ENCODE measurements around the gene INSYN1.
A peak's percentile ranks its signal among the peaks of the same experiment; 100 is the strongest.

The INSYN1 gene

GRCh38 chr15:73755481-73755880 lies 2.3 kb upstream of the INSYN1 start:
- TF ChIP-seq CTCF (conservative IDR thresholded peaks at IDR 0.05; ENCODE audit: low read depth, low read length): no peak
- H3K4me3 ChIP-seq (ENCODE audit: low read depth, low read length): no peak overlapping the region
- no peak for DNase-seq (ENCODE audit: low read depth)

GRCh38 chr15:73754461-73754860 lies 1.3 kb upstream of the INSYN1 start:
- DNase-seq (ENCODE audit: low read depth): no peak
- no peak for TF ChIP-seq CTCF (conservative IDR thresholded peaks at IDR 0.05; ENCODE audit: low read depth, low read length)
- no peak overlapping the region for H3K4me3 ChIP-seq (ENCODE audit: low read depth, low read length)

GRCh38 chr15:73752806-73753193 lies 351 bp downstream of the INSYN1 start:
- peak overlapping the region; percentile 46 for H3K4me3 ChIP-seq (ENCODE audit: low read depth, low read length)
- peak; percentile 10 for DNase-seq (ENCODE audit: low read depth)
- no peak for TF ChIP-seq CTCF (conservative IDR thresholded peaks at IDR 0.05; ENCODE audit: low read depth, low read length)

- TF ChIP-seq CTCF (conservative IDR thresholded peaks at IDR 0.05; ENCODE audit: low read depth, low read length): no peak
- H3K4me3 ChIP-seq (ENCODE audit: low read depth, low read length): peak overlapping the region; percentile 46
- DNase-seq (ENCODE audit: low read depth): no peak
These were observed 999 bp downstream of the INSYN1 start for GRCh38 chr15:73751899-73752805.

DNA sequence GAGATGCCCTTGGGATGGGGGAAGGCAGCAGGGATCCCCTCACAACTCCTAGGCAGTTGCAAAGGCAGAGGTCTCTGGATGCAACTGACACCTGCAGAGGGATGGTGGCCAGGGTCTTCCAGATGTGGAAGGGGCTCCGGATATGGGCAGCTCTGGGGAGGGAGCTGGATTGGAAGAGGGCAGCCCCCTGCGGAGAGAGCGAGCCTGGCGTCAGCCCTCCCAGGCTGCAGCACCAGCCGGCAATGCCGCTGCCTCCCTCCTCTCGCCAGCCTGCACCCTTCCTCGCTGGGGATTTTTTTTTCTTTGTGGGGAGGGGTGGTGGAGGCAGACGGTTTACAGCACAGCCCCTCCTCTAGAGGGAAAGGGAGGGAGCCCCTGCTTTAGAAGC lies 1.6 kb downstream of the INSYN1 start:
- no peak for DNase-seq (ENCODE audit: low read depth)
- no peak overlapping the region for H3K4me3 ChIP-seq (ENCODE audit: low read depth, low read length)
- no peak for TF ChIP-seq CTCF (conservative IDR thresholded peaks at IDR 0.05; ENCODE audit: low read depth, low read length)

DNA sequence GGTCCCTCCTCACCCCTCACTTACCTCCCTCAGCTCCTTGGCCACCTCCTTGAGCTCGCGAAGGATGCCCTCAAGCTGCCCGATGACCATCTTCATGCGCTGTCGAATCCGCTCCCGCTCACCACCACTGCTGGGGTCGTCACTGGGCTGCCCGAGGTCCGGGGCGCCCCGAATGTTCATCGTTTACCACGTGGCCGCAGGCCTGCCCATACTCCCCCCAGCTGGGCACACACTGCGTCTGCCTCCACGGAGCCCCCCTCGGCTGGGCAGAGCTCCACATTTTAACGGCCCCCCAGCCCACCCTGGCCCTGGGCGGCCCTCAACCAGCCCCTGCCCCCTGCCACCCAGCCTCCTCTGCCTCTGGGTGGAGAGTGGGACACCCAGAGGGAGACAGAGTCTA lies 2.2 kb downstream of the INSYN1 start:
- DNase-seq (ENCODE audit: low read depth): no peak
- no peak overlapping the region for H3K4me3 ChIP-seq (ENCODE audit: low read depth, low read length)
- TF ChIP-seq CTCF (conservative IDR thresholded peaks at IDR 0.05; ENCODE audit: low read depth, low read length): no peak

GRCh38 chr15:73750438-73750837 lies 2.7 kb downstream of the INSYN1 start:
- DNase-seq (ENCODE audit: low read depth): no peak
- H3K4me3 ChIP-seq (ENCODE audit: low read depth, low read length): no peak overlapping the region
- TF ChIP-seq CTCF (conservative IDR thresholded peaks at IDR 0.05; ENCODE audit: low read depth, low read length): no peak
